ENCODE data around the gene CBX1. TPM values are rescaled to one million over a fixed set of nuclear protein-coding genes. Genes with fewer than 3 reads are reported as not detected.

CBX1 gene
- total RNA-seq, 1 donor from 2014 or later = 74.9 TPM

- Mint-ChIP-seq H3K27me3 (ENCODE audit: low read depth) (no peaks in the 10 kb centered on the region), H3K4me3 (ENCODE audit: unreplicated experiment) (no peak overlapping the region), H3K4me1 (ENCODE audit: low read depth) (peaks cover 56% of the 10 kb centered on the region), H3K36me3 (ENCODE audit: low read depth) (peaks cover 31% of the 10 kb centered on the region), H3K9me3 (ENCODE audit: low read depth) (no peaks in the 10 kb centered on the region), H3K27ac (ENCODE audit: unreplicated experiment) (peak overlapping the region; percentile 24)
- TF ChIP-seq CTCF (IDR thresholded peaks at IDR 0.05) = no peak
- DNase-seq (ENCODE audit: low spot score) = no peak
Observed at GRCh38 chr17:48064638-48065037, 36.6 kb downstream of the CBX1 start.

- H3K9me3 Mint-ChIP-seq (ENCODE audit: low read depth) = no peaks in the 10 kb centered on the region
- H3K27ac Mint-ChIP-seq (ENCODE audit: unreplicated experiment) = no peak overlapping the region
- H3K27me3 Mint-ChIP-seq (ENCODE audit: low read depth) = no peaks in the 10 kb centered on the region
- TF ChIP-seq CTCF (IDR thresholded peaks at IDR 0.05) = no peak
- peaks cover 47% of the 10 kb centered on the region for H3K36me3 Mint-ChIP-seq (ENCODE audit: low read depth)
- DNase-seq (ENCODE audit: low spot score) = no peak
- H3K4me1 Mint-ChIP-seq (ENCODE audit: low read depth) = peaks cover 55% of the 10 kb centered on the region
- no peak overlapping the region for H3K4me3 Mint-ChIP-seq (ENCODE audit: unreplicated experiment)
Observed at GRCh38 chr17:48062273-48062672, 39.0 kb downstream of the CBX1 start.

- peaks cover 65% of the 10 kb centered on the region for H3K4me1 Mint-ChIP-seq (ENCODE audit: low read depth)
- no peaks in the 10 kb centered on the region for H3K9me3 Mint-ChIP-seq (ENCODE audit: low read depth)
- H3K4me3 Mint-ChIP-seq (ENCODE audit: unreplicated experiment) = peak overlapping the region; percentile 22
- H3K27me3 Mint-ChIP-seq (ENCODE audit: low read depth) = no peaks in the 10 kb centered on the region
- H3K27ac Mint-ChIP-seq (ENCODE audit: unreplicated experiment) = peak overlapping the region; percentile 81
- DNase-seq (ENCODE audit: low spot score) = no peak
- H3K36me3 Mint-ChIP-seq (ENCODE audit: low read depth) = peaks cover 50% of the 10 kb centered on the region
- no peak for TF ChIP-seq CTCF (IDR thresholded peaks at IDR 0.05)
Observed at GRCh38 chr17:48060249-48060648, 41.0 kb downstream of the CBX1 start.

- Mint-ChIP-seq H3K27ac (ENCODE audit: unreplicated experiment) (peak overlapping the region; percentile 100), H3K4me3 (ENCODE audit: unreplicated experiment) (no peak overlapping the region)
Observed at GRCh38 chr17:48059125-48059668, 42.1 kb downstream of the CBX1 start.

GRCh38 chr17:48058393-48059124 lies 42.7 kb downstream of the CBX1 start:
- Mint-ChIP-seq H3K27ac (ENCODE audit: unreplicated experiment) (peak overlapping the region; percentile 100), H3K4me1 (ENCODE audit: low read depth) (peaks cover 67% of the 10 kb centered on the region), H3K4me3 (ENCODE audit: unreplicated experiment) (no peak overlapping the region), H3K9me3 (ENCODE audit: low read depth) (no peaks in the 10 kb centered on the region), H3K27me3 (ENCODE audit: low read depth) (no peaks in the 10 kb centered on the region), H3K36me3 (ENCODE audit: low read depth) (peaks cover 48% of the 10 kb centered on the region)
- DNase-seq (ENCODE audit: low spot score) = no peak
- TF ChIP-seq CTCF (IDR thresholded peaks at IDR 0.05) = no peak

More at GRCh38 chr17:48059125-48059668, 42.1 kb downstream of the CBX1 start:
- peaks cover 47% of the 10 kb centered on the region for H3K36me3 Mint-ChIP-seq (ENCODE audit: low read depth)
- no peak for DNase-seq (ENCODE audit: low spot score)
- H3K9me3 Mint-ChIP-seq (ENCODE audit: low read depth) = no peaks in the 10 kb centered on the region
- no peaks in the 10 kb centered on the region for H3K27me3 Mint-ChIP-seq (ENCODE audit: low read depth)
- H3K4me1 Mint-ChIP-seq (ENCODE audit: low read depth) = peaks cover 66% of the 10 kb centered on the region
- no peak for TF ChIP-seq CTCF (IDR thresholded peaks at IDR 0.05)

All from chondrocyte (in vitro differentiated cells).